Measurements from ENCODE around the gene FCER1G. TPM values are rescaled to one million over a fixed set of nuclear protein-coding genes. Genes with fewer than 3 reads are reported as not detected.
A peak's percentile ranks its signal among the peaks of the same experiment; 100 is the strongest.

FCER1G gene
- 158 TPM for total RNA-seq
- long read RNA-seq, transcript FCER1G-201 (5 exons, 591 nt): major isoform, 84 of 90 reads
- long read RNA-seq, partial matches to known transcripts: 0 of 90 reads
- long read RNA-seq, other reads (novel, unspliced or antisense): 3 of 90 reads

DNA sequence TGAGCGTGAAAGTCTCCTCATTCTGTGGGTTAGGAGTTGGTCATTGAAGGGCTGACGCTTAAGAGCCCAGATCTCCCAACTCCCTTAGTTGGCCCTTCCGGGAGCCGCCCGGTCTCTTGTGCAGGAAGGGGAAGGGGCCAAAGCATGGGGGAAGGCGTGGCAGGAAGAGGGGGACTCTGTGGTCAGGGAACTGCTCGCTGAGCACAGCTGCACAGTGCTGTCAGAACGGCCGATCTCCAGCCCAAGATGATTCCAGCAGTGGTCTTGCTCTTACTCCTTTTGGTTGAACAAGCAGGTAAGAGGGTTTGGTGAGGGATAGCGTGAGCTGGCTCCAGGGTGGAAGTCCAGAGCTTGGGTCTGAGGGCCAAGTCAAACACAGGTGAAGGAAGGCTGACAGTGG, at the start of gene FCER1G:
Gene FCER1G (plus strand): TSS at position 220 of the 400 bp plus-strand sequence. CDS start 27 bp downstream, at position 247.
- no peaks in the 10 kb centered on the region for H3K27me3 ChIP-seq
- ATAC-seq (peak; percentile 82), DNase-seq (peak; percentile 85)
- peaks cover 53% of the 10 kb centered on the region for H3K36me3 ChIP-seq
- H3K9me3 ChIP-seq: no peaks in the 10 kb centered on the region
- H3K4me1 ChIP-seq: no peaks in the 10 kb centered on the region
- TF ChIP-seq, protein P1, sequence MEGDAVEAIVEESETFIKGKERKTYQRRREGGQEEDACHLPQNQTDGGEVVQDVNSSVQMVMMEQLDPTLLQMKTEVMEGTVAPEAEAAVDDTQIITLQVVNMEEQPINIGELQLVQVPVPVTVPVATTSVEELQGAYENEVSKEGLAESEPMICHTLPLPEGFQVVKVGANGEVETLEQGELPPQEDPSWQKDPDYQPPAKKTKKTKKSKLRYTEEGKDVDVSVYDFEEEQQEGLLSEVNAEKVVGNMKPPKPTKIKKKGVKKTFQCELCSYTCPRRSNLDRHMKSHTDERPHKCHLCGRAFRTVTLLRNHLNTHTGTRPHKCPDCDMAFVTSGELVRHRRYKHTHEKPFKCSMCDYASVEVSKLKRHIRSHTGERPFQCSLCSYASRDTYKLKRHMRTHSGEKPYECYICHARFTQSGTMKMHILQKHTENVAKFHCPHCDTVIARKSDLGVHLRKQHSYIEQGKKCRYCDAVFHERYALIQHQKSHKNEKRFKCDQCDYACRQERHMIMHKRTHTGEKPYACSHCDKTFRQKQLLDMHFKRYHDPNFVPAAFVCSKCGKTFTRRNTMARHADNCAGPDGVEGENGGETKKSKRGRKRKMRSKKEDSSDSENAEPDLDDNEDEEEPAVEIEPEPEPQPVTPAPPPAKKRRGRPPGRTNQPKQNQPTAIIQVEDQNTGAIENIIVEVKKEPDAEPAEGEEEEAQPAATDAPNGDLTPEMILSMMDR (IDR thresholded peaks at IDR 0.05): no peak
- H3K27ac ChIP-seq: peak within 1 kb of the TSS; percentile 68
- intact Hi-C loops (cut with DNase I): no loop called here
- H3K4me3 ChIP-seq: peak within 1 kb of the TSS; percentile 49

- ATAC-seq (peak; percentile 97), DNase-seq (peak; percentile 97)
- H3K27me3 ChIP-seq: no peaks in the 10 kb centered on the region
- H3K4me3 ChIP-seq: peak within 1 kb of the TSS; percentile 68
- peak within 1 kb of the TSS; percentile 97 for H3K27ac ChIP-seq
- intact Hi-C loops (cut with DNase I): no loop called here
- H3K4me1 ChIP-seq: peaks cover 15% of the 10 kb centered on the region
- no peaks in the 10 kb centered on the region for H3K9me3 ChIP-seq
- TF ChIP-seq, protein P1 (IDR thresholded peaks at IDR 0.05): peak; percentile 37
- peaks cover 54% of the 10 kb centered on the region for H3K36me3 ChIP-seq
Observed at GRCh38 chr1:161165742-161166668, 49.1 kb upstream of the FCER1G start, which contains the start of gene PPOX. TSS of gene PPOX (plus strand) at chr1:161166426. CDS start at chr1:161166848, 422 bp downstream.

DNA sequence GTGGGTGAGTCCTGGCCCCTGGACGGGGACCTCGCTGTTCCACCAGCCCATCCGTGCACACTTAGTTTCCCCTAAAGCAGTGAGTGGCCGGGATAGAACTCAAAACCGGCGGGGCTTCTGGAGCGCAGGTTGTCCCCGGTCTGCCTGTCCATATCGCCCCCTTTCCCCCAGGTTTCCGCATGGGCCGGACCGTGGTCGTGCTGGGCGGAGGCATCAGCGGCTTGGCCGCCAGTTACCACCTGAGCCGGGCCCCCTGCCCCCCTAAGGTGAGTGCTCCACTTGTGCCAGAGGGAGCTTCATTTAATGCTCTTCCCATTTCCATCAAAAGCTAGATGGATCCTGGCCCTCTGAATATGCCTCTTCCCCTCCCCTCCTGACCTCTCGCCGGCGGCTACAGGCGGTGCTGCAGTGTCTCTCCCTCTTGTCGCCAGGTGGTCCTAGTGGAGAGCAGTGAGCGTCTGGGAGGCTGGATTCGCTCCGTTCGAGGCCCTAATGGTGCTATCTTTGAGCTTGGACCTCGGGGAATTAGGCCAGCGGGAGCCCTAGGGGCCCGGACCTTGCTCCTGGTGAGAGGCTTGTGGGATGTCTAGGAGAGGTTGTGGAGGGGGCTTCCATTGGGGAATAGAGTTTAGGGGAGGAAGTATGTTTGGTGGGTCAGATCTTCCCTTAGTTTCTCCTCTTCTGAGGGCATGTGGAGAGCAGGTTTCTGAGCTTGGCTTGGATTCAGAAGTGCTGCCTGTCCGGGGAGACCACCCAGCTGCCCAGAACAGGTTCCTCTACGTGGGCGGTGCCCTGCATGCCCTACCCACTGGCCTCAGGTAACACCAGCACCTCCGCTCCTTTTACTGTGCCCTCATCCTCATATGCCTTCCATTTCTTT, 48.2 kb upstream of the FCER1G start:
- TF ChIP-seq, protein P1 (IDR thresholded peaks at IDR 0.05): no peak
- Histone ChIP-seq H3K27me3 (no peaks in the 10 kb centered on the region), H3K4me3 (peak overlapping the region; percentile 68), H3K36me3 (peaks cover 62% of the 10 kb centered on the region), H3K27ac (peak overlapping the region; percentile 97), H3K4me1 (peaks cover 13% of the 10 kb centered on the region), H3K9me3 (no peaks in the 10 kb centered on the region)
- ATAC-seq (no peak), DNase-seq (no peak)
- intact Hi-C loops (cut with DNase I): no loop called here

DNA sequence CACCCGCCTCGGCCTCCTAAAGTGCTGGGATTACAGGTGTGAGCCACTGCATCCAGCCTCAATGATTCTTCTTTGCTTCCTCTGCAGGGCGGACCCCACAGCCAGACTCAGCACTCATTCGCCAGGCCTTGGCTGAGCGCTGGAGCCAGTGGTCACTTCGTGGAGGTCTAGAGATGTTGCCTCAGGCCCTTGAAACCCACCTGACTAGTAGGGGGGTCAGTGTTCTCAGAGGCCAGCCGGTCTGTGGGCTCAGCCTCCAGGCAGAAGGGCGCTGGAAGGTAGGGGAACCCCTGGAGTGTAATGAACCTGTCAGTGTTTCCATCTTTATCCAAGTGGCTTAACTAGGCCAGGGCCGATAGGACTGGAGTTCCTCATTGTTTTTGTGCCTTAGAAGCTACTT, 46.2 kb upstream of the FCER1G start:
- Histone ChIP-seq H3K27me3 (no peaks in the 10 kb centered on the region), H3K9me3 (no peaks in the 10 kb centered on the region), H3K36me3 (peaks cover 63% of the 10 kb centered on the region), H3K27ac (no peak overlapping the region), H3K4me1 (peaks cover 17% of the 10 kb centered on the region), H3K4me3 (no peak overlapping the region)
- TF ChIP-seq, protein P1 (IDR thresholded peaks at IDR 0.05): no peak
- ATAC-seq (no peak), DNase-seq (no peak)
- intact Hi-C loops (cut with DNase I): no loop called here

GRCh38 chr1:161171191-161171590, 43.9 kb upstream of the FCER1G start:
- Histone ChIP-seq H3K27ac (no peak overlapping the region), H3K4me3 (no peak overlapping the region), H3K4me1 (peaks cover 23% of the 10 kb centered on the region), H3K27me3 (no peaks in the 10 kb centered on the region), H3K9me3 (no peaks in the 10 kb centered on the region), H3K36me3 (peaks cover 70% of the 10 kb centered on the region)
- intact Hi-C loops (cut with DNase I): no loop called here
- TF ChIP-seq, protein P1 (IDR thresholded peaks at IDR 0.05): no peak
- no peak for ATAC-seq
- DNase-seq: no peak

Measured in upper lobe of right lung (tissue), 1 donor.